OCI-LY1 (cell line): ENCODE results near the gene XCR1.

ENCODE experiments used
- CTCF ChIP-seq: fragments of 200-600 bp; sonication (generic), shearing (Covaris generic); IDR thresholded peaks from 2 replicates; pipeline ENCODE4 v1.5.1; 2017; ENCODE audit warnings: mild to moderate bottlenecking, antibody characterized with exemption, low read length, moderate library complexity, mixed read lengths
- EZH2 ChIP-seq: fragments of 200-600 bp; sonication (generic), shearing (Covaris generic); IDR thresholded peaks from 2 replicates; pipeline ENCODE4 v1.8.0; 2017; ENCODE audit warnings: borderline replicate concordance, mixed run types, mild to moderate bottlenecking, antibody characterized with exemption, low read length, moderate library complexity, mixed read lengths

- TF ChIP-seq CTCF (no peak), EZH2 (no peak)
Measured at GRCh38 chr3:46062679-46063078, 35.4 kb upstream of the XCR1 start.
